HepG2 (cell line): ENCODE results near the gene NAPB. TPM values are rescaled to one million over a fixed set of nuclear protein-coding genes. Genes with fewer than 3 reads are reported as not detected.

Source experiments
- FOXA1 ChIP-seq, 2 experiments: fragments of 450-650 bp in 1 of 2; sonication (generic) in 1 of 2; formaldehyde crosslinking in 1 of 2; IDR thresholded peaks; 2 replicates each; pipeline versions ENCODE4 v1.4.0 to v1.6.1; 2016 to 2020; ENCODE audit warnings: missing genetic modification reagents in 1 of 2
- MYC ChIP-seq: sonication (generic); formaldehyde crosslinking; IDR thresholded peaks from 2 replicates; pipeline ENCODE4 v1.9.0; 2021; ENCODE audit warnings: missing genetic modification reagents, borderline replicate concordance
- NR2C2 ChIP-seq: sonication (generic); formaldehyde crosslinking; IDR thresholded peaks from 2 replicates; pipeline ENCODE4 v1.4.0; 2020; ENCODE audit warnings: missing genetic modification reagents, mild to moderate bottlenecking, moderate library complexity, borderline replicate concordance
- POLR2AphosphoS2 ChIP-seq: IDR thresholded peaks from 2 replicates; pipeline ENCODE4 v1.6.1; 2011; ENCODE audit warnings: low read depth, low read length, improper control_type of control experiment
- RXRA ChIP-seq: sonication (generic); formaldehyde crosslinking; IDR thresholded peaks from 2 replicates; pipeline ENCODE4 v1.5.1; 2020; ENCODE audit warnings: missing genetic modification reagents
- SMARCC2 ChIP-seq: fragments of 450-650 bp; IDR thresholded peaks from 2 replicates; pipeline ENCODE4 v1.6.1; 2017; ENCODE audit warnings: antibody characterized with exemption, mild to moderate bottlenecking
- THAP11 ChIP-seq: IDR thresholded peaks from 2 replicates; pipeline ENCODE4 v1.6.1; 2016; ENCODE audit warnings: missing biosample characterization, missing genetic modification reagents
- ZBTB21 ChIP-seq: sonication (generic); formaldehyde crosslinking; IDR thresholded peaks from 2 replicates; pipeline ENCODE4 v1.4.0; 2020; ENCODE audit warnings: missing genetic modification reagents
- ZBTB38 ChIP-seq: sonication (generic); formaldehyde crosslinking; IDR thresholded peaks from 2 replicates; pipeline ENCODE4 v1.5.1; 2020; ENCODE audit warnings: mild to moderate bottlenecking, missing genetic modification reagents
- ZNF124 ChIP-seq: sonication (generic); formaldehyde crosslinking; IDR thresholded peaks from 2 replicates; pipeline ENCODE4 v1.4.0; 2020; ENCODE audit warnings: missing genetic modification reagents
- ZNF225 ChIP-seq: sonication (generic); formaldehyde crosslinking; IDR thresholded peaks from 2 replicates; pipeline ENCODE4 v1.4.0; 2020; ENCODE audit warnings: mild to moderate bottlenecking, missing genetic modification reagents
- ZNF3 ChIP-seq: IDR thresholded peaks from 2 replicates; pipeline ENCODE4 v1.7.0; 2017; ENCODE audit warnings: inconsistent platforms
- ZNF747 ChIP-seq: sonication (generic); formaldehyde crosslinking; IDR thresholded peaks from 2 replicates; pipeline ENCODE4 v1.8.1; 2023; ENCODE audit warnings: missing genetic modification reagents, mild to moderate bottlenecking, borderline replicate concordance
- ZNF781 ChIP-seq: sonication (generic); formaldehyde crosslinking; IDR thresholded peaks from 2 replicates; pipeline ENCODE4 v1.5.1; 2020; ENCODE audit warnings: borderline replicate concordance, mild to moderate bottlenecking, missing genetic modification reagents; ENCODE audit errors: not compliant biosample characterization
- ZSCAN21 ChIP-seq: sonication (generic); formaldehyde crosslinking; IDR thresholded peaks from 2 replicates; pipeline ENCODE4 v1.8.0; 2022; ENCODE audit warnings: mild to moderate bottlenecking, missing genetic modification reagents, moderate library complexity, borderline replicate concordance
- ZSCAN9 ChIP-seq: IDR thresholded peaks from 2 replicates; pipeline ENCODE4 v1.6.1; 2016; ENCODE audit warnings: borderline replicate concordance
- polyA plus RNA-seq, 8 experiments: library from polyadenylated mRNA; depleted of rRNA in 3 of 8; stranded (reverse) in 7 of 8; unstranded in 1 of 8; fragments of >200 nt; fragmentation: Illumina TruSeq in 4 of 8; extraction: Trizol in 4 of 8; gene quantifications; 2 replicates each; pipeline versions ENCODE4 v1.2.1 to v1.2.3, GENCODE V29; 2011 to 2016; ENCODE audit warnings: low read depth in 4 of 8, missing spikeins in 1 of 8, mixed read lengths in 1 of 8; ENCODE audit not compliant: insufficient read depth in 1 of 8
- total RNA-seq, 5 experiments: library from RNA; depleted of rRNA; stranded (reverse); fragments of >200 nt; fragmentation: Illumina TruSeq; extraction: Trizol; gene quantifications; 2 replicates each; pipeline ENCODE4 v1.2.3, GENCODE V29; 2016; ENCODE audit warnings: low read depth in 1 of 5
- TF ChIP-seq, protein P1 (sequence below): sonication (generic); formaldehyde crosslinking; conservative IDR thresholded peaks from 2 replicates; pipeline ENCODE4 v1.4.0; 2020; ENCODE audit warnings: missing genetic modification reagents
- TF ChIP-seq, protein P2 (sequence below): sonication (generic); formaldehyde crosslinking; IDR thresholded peaks from 2 replicates; pipeline ENCODE4 v1.5.1; 2020; ENCODE audit warnings: mild to moderate bottlenecking, missing genetic modification reagents, moderate library complexity
- TF ChIP-seq, protein P3 (sequence below): sonication (generic); formaldehyde crosslinking; IDR thresholded peaks from 2 replicates; pipeline ENCODE4 v1.9.0; 2021; ENCODE audit warnings: missing genetic modification reagents, borderline replicate concordance
- TF ChIP-seq, protein P4 (sequence below): sonication (generic); formaldehyde crosslinking; IDR thresholded peaks from 2 replicates; pipeline ENCODE4 v1.8.1; 2023; ENCODE audit warnings: mild to moderate bottlenecking, moderate library complexity, missing genetic modification reagents

Gene NAPB
- total and polyA plus RNA-seq, 2 of the 13 experiments (the other 11 are each of a cell fraction or from before 2014, with no cell fraction given) = 15.2 to 16.1 TPM

DNA sequence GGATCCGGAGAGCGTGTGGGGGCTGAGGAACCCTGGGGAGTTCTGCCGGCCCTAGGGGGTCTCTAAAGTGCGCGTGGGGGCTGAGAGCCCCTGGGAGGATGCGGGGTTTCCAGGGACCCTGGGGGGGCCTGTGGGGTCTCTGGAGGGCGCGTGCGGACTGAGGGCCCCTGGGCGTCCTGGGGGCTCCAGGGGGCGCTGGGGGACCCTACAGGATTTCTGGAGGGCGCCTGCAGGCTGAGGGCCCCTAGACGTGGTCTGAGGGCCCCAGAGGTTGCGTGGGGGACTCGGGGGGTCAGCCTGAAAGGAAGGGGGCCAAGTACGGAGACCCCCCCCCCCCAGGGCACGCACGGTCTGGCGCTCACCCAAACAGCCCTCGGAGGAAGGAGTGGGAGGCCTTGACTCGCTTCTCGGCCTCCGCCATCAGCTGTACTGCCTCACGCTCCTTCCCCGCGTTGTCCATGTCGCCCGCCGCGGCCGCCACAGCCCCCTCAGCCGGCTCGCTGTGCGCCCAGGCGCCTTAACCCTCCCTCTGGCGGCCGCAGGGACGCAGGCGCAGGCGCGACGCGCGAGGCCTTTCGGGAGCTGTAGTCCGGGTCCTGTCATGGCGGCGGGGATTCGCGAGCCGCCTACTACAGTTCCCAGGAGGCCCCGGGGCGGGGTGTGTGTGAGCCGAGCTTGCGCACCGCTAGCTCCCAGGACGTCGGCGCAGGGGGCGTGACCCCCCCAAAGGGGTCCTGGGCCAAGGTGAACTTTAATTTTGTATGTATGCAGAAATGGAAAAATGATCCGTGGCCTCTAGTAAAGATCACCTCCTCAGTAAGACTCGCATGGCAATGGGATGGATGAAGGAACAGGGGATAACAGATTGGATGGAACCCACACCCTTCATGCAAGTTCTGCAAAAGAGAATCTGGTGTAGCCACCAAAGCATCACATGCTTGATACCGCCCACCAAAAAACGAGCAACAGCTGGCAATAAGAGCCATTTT is at the start of gene NAPB (continued):
- TF ChIP-seq, protein P1, sequence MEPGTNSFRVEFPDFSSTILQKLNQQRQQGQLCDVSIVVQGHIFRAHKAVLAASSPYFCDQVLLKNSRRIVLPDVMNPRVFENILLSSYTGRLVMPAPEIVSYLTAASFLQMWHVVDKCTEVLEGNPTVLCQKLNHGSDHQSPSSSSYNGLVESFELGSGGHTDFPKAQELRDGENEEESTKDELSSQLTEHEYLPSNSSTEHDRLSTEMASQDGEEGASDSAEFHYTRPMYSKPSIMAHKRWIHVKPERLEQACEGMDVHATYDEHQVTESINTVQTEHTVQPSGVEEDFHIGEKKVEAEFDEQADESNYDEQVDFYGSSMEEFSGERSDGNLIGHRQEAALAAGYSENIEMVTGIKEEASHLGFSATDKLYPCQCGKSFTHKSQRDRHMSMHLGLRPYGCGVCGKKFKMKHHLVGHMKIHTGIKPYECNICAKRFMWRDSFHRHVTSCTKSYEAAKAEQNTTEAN (CRISPR knock-in tag) = 0 out of 2 replicates have a peak, but pooled peaks have one; percentile 37
- TF ChIP-seq ZNF3 (CRISPR knock-in tag) = no peak
- TF ChIP-seq, protein P2, sequence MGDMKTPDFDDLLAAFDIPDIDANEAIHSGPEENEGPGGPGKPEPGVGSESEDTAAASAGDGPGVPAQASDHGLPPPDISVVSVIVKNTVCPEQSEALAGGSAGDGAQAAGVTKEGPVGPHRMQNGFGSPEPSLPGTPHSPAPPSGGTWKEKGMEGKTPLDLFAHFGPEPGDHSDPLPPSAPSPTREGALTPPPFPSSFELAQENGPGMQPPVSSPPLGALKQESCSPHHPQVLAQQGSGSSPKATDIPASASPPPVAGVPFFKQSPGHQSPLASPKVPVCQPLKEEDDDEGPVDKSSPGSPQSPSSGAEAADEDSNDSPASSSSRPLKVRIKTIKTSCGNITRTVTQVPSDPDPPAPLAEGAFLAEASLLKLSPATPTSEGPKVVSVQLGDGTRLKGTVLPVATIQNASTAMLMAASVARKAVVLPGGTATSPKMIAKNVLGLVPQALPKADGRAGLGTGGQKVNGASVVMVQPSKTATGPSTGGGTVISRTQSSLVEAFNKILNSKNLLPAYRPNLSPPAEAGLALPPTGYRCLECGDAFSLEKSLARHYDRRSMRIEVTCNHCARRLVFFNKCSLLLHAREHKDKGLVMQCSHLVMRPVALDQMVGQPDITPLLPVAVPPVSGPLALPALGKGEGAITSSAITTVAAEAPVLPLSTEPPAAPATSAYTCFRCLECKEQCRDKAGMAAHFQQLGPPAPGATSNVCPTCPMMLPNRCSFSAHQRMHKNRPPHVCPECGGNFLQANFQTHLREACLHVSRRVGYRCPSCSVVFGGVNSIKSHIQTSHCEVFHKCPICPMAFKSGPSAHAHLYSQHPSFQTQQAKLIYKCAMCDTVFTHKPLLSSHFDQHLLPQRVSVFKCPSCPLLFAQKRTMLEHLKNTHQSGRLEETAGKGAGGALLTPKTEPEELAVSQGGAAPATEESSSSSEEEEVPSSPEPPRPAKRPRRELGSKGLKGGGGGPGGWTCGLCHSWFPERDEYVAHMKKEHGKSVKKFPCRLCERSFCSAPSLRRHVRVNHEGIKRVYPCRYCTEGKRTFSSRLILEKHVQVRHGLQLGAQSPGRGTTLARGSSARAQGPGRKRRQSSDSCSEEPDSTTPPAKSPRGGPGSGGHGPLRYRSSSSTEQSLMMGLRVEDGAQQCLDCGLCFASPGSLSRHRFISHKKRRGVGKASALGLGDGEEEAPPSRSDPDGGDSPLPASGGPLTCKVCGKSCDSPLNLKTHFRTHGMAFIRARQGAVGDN (CRISPR knock-in tag) = peak; percentile 85
- peak; percentile 86; the same call in 1 of the 2 replicates for TF ChIP-seq RXRA
- peak; percentile 75; the same call in 1 of the 2 replicates for TF ChIP-seq ZSCAN21
- TF ChIP-seq POLR2AphosphoS2 = no peak
- peak; percentile 37; the same call in 1 of the 2 replicates for TF ChIP-seq ZNF225
- peak; percentile 49; the same call in 1 of the 2 replicates for TF ChIP-seq ZNF747
- peak; percentile 99 for TF ChIP-seq THAP11 (CRISPR knock-in tag)
- peak; percentile 70 for TF ChIP-seq ZNF781 (CRISPR knock-in tag)
- TF ChIP-seq, protein P3, sequence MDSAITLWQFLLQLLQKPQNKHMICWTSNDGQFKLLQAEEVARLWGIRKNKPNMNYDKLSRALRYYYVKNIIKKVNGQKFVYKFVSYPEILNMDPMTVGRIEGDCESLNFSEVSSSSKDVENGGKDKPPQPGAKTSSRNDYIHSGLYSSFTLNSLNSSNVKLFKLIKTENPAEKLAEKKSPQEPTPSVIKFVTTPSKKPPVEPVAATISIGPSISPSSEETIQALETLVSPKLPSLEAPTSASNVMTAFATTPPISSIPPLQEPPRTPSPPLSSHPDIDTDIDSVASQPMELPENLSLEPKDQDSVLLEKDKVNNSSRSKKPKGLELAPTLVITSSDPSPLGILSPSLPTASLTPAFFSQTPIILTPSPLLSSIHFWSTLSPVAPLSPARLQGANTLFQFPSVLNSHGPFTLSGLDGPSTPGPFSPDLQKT (CRISPR knock-in tag) = no peak
- peak; percentile 82; the same call in 1 of the 2 replicates for TF ChIP-seq MYC (CRISPR knock-in tag)
- peak; percentile 45; the same call in 1 of the 2 replicates for TF ChIP-seq ZSCAN9 (CRISPR knock-in tag)
- TF ChIP-seq ZNF124 (CRISPR knock-in tag) = 0 out of 2 replicates have a peak, but pooled peaks have one; percentile 80
- TF ChIP-seq, protein P4, sequence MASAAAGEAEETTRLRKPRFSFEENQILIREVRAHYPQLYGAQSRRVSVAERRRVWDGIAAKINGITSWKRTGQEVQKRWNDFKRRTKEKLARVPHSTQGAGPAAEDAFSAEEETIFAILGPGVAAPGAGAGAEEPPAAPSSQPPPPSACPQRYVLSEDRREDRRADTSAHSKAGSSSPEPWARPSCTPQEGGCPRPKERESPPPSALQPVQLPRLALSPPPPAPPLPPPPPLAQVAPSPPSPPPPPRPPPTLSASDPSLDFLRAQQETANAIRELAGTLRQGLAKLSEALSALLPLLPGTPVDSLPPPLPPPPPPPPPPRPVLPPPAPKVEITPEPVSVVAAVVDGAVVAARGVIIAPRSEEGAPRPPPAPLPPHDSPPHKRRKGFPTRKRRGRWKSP (CRISPR knock-in tag) = peak; percentile 69
- no peak; the same call in 1 of the 2 replicates for TF ChIP-seq ZBTB21
- TF ChIP-seq SMARCC2 = no peak
- TF ChIP-seq ZBTB38 (CRISPR knock-in tag) = peak; percentile 93
- no peak for TF ChIP-seq FOXA1 (IDR thresholded peaks at IDR 0.05)
- TF ChIP-seq FOXA1 (CRISPR knock-in tag; IDR thresholded peaks at IDR 0.05) = peak; percentile 30; the same call in 1 of the 2 replicates
- TF ChIP-seq NR2C2 = peak; percentile 88
